Raji (cell line): Measurements from ENCODE around the gene HBE1.

Source experiments
- POLR2A ChIP-seq: IDR thresholded peaks from 2 replicates; pipeline ENCODE4 v1.6.1; 2011; ENCODE audit warnings: low read depth, low read length, control low read depth; ENCODE audit not compliant: insufficient read depth

Gene HBE1

GRCh38 chr11:5245155-5245554 is 24.6 kb downstream of the HBE1 start:
- no peak for TF ChIP-seq POLR2A

GRCh38 chr11:5243816-5244180 is 25.9 kb downstream of the HBE1 start:
- no peak for TF ChIP-seq POLR2A

GRCh38 chr11:5242933-5243815 is 26.6 kb downstream of the HBE1 start:
- TF ChIP-seq POLR2A: no peak

- TF ChIP-seq POLR2A: no peak
Measured at GRCh38 chr11:5242208-5242607, 27.5 kb downstream of the HBE1 start.

GRCh38 chr11:5241458-5241857 is 28.3 kb downstream of the HBE1 start:
- no peak for TF ChIP-seq POLR2A

- TF ChIP-seq POLR2A: no peak
Measured at GRCh38 chr11:5240458-5240857, 29.3 kb downstream of the HBE1 start.

GRCh38 chr11:5240056-5240455 is 29.7 kb downstream of the HBE1 start:
- TF ChIP-seq POLR2A: no peak

- no peak for TF ChIP-seq POLR2A
Measured at GRCh38 chr11:5239046-5239445, 30.7 kb downstream of the HBE1 start.

GRCh38 chr11:5238486-5238885 is 31.3 kb downstream of the HBE1 start:
- TF ChIP-seq POLR2A: no peak

GRCh38 chr11:5237420-5237819 is 32.3 kb downstream of the HBE1 start:
- no peak for TF ChIP-seq POLR2A

GRCh38 chr11:5235364-5236095 is 34.2 kb downstream of the HBE1 start:
- no peak for TF ChIP-seq POLR2A

GRCh38 chr11:5234381-5234834 is 35.3 kb downstream of the HBE1 start, which contains the start of gene HBD:
HBD (minus strand) TSS chr11:5234483; CDS start chr11:5234433, 50 bp downstream.
- TF ChIP-seq POLR2A: no peak

GRCh38 chr11:5233307-5233706 is 36.4 kb downstream of the HBE1 start:
- TF ChIP-seq POLR2A: no peak

GRCh38 chr11:5232821-5233220 is 36.9 kb downstream of the HBE1 start:
- TF ChIP-seq POLR2A: no peak

GRCh38 chr11:5232176-5232575 is 37.6 kb downstream of the HBE1 start:
- TF ChIP-seq POLR2A: no peak

GRCh38 chr11:5231111-5231510 is 38.6 kb downstream of the HBE1 start:
- no peak for TF ChIP-seq POLR2A

- no peak for TF ChIP-seq POLR2A
Measured at GRCh38 chr11:5230266-5230665, 39.5 kb downstream of the HBE1 start.

GRCh38 chr11:5229796-5230195 is 39.9 kb downstream of the HBE1 start:
- no peak for TF ChIP-seq POLR2A
